HG03045 (cell line): ENCODE results near the gene NTNG1.

Source experiments
- ATAC-seq: cut with Tn5 transposase; IDR thresholded peaks from one replicate; pipeline ENCODE4 v1.9.1; 2021; ENCODE audit warnings: mild to moderate bottlenecking, moderate library complexity; ENCODE audit not compliant: unreplicated experiment

NTNG1 gene

GRCh38 chr1:107443860-107444259, 303.0 kb downstream of the NTNG1 start:
- ATAC-seq, result no peak

- ATAC-seq, result no peak
These were observed 303.5 kb downstream of the NTNG1 start for GRCh38 chr1:107444302-107444701.

- no peak for ATAC-seq
These were observed 308.5 kb downstream of the NTNG1 start for GRCh38 chr1:107449326-107449725.

- ATAC-seq, result peak; percentile 76
These were observed 310.2 kb downstream of the NTNG1 start for GRCh38 chr1:107450899-107451664.

- peak; percentile 56 for ATAC-seq
These were observed 310.9 kb downstream of the NTNG1 start for GRCh38 chr1:107451715-107452114.

GRCh38 chr1:107454791-107455190, 314.0 kb downstream of the NTNG1 start:
- ATAC-seq, result no peak

GRCh38 chr1:107457989-107458388, 317.1 kb downstream of the NTNG1 start:
- ATAC-seq, result no peak

- no peak for ATAC-seq
These were observed 318.5 kb downstream of the NTNG1 start for GRCh38 chr1:107459204-107459904.

- peak; percentile 63 for ATAC-seq
These were observed 319.2 kb downstream of the NTNG1 start for GRCh38 chr1:107460035-107460434.

- no peak for ATAC-seq
These were observed 324.0 kb downstream of the NTNG1 start for GRCh38 chr1:107464827-107465226.

GRCh38 chr1:107467286-107467685, 326.4 kb downstream of the NTNG1 start:
- no peak for ATAC-seq

- no peak for ATAC-seq
These were observed 327.0 kb downstream of the NTNG1 start for GRCh38 chr1:107467811-107468210.

GRCh38 chr1:107473065-107473464, 332.2 kb downstream of the NTNG1 start:
- peak; percentile 37 for ATAC-seq

- ATAC-seq, result peak; percentile 75
These were observed 334.2 kb downstream of the NTNG1 start for GRCh38 chr1:107474877-107475612.

- no peak for ATAC-seq
These were observed 336.4 kb downstream of the NTNG1 start for GRCh38 chr1:107477233-107477632.

GRCh38 chr1:107479865-107480350, 339.1 kb downstream of the NTNG1 start:
- ATAC-seq, result no peak

- no peak for ATAC-seq
These were observed 339.9 kb downstream of the NTNG1 start for GRCh38 chr1:107480548-107481415.

- no peak for ATAC-seq
These were observed 341.0 kb downstream of the NTNG1 start for GRCh38 chr1:107481756-107482384.

GRCh38 chr1:107483949-107484348, 343.1 kb downstream of the NTNG1 start:
- ATAC-seq, result no peak

GRCh38 chr1:107486349-107486748, 345.5 kb downstream of the NTNG1 start:
- ATAC-seq, result no peak
